Gastrocnemius medialis (tissue), 4 donors: ENCODE results near the gene CD37.

Experiments used
- POLR2A ChIP-seq, 2 donors: fragments of 450-650 bp; IDR thresholded peaks; one replicate each; pipeline ENCODE4 v1.6.1; 2017; ENCODE audit warnings: antibody characterized with exemption in 2 of 2, mild to moderate bottlenecking in 2 of 2, moderate library complexity in 2 of 2
- TF ChIP-seq, protein P1 (sequence below), 5 experiments: fragments of 450-650 bp in 3 of 5; fragments of 200-600 bp in 2 of 5; sonication (generic) in 2 of 5; IDR thresholded peaks in 4 of 5; conservative IDR thresholded peaks in 1 of 5; 1 replicate in 4 of 5; 2 replicates in 1 of 5; pipeline ENCODE4 v1.5.1; 2016 to 2019; ENCODE audit warnings: antibody characterized with exemption in 5 of 5, mild to moderate bottlenecking in 3 of 5, moderate library complexity in 3 of 5

DNA sequence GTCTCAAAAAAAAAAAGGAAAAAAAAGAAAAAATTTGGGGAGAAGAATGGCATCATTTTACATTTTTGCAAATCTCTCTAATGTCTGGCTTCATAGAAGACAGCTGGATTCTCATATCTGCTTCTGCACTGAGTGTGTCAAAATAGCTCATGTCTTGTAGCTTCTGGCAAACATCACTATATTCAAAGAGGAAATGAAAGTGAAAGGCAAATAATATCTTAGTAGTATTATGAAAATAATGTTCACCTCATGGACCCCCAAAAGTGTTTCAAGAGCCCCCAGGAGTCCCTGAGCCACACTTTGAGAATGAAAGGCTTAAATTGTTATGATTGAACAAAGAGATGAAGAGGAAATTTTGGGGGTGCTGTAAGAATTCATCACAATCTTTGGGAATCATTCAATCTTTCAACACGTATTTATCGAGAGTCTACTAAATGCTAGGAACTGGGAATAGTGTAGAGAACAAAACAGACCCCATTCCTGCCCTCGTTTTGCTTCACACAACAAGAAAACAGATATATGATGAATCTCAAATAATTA lies 9.0 kb upstream of the CD37 start:
- TF ChIP-seq, protein P1, sequence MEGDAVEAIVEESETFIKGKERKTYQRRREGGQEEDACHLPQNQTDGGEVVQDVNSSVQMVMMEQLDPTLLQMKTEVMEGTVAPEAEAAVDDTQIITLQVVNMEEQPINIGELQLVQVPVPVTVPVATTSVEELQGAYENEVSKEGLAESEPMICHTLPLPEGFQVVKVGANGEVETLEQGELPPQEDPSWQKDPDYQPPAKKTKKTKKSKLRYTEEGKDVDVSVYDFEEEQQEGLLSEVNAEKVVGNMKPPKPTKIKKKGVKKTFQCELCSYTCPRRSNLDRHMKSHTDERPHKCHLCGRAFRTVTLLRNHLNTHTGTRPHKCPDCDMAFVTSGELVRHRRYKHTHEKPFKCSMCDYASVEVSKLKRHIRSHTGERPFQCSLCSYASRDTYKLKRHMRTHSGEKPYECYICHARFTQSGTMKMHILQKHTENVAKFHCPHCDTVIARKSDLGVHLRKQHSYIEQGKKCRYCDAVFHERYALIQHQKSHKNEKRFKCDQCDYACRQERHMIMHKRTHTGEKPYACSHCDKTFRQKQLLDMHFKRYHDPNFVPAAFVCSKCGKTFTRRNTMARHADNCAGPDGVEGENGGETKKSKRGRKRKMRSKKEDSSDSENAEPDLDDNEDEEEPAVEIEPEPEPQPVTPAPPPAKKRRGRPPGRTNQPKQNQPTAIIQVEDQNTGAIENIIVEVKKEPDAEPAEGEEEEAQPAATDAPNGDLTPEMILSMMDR (IDR thresholded peaks at IDR 0.05 in 4 of 5, conservative IDR thresholded peaks at IDR 0.05 in 1 of 5), result no peak
- TF ChIP-seq POLR2A (IDR thresholded peaks at IDR 0.05), result no peak
